GM21528 (cell line): Measurements from ENCODE around the gene CSNK2A1.
A peak's percentile ranks its signal among the peaks of the same experiment; 100 is the strongest.
"Not testable (repeated sequence)": the region's sequence is repeated elsewhere in the genome, so short reads cannot be mapped to it uniquely, and the experiment has no call there.

ENCODE experiments used
- ATAC-seq: cut with Tn5 transposase; IDR thresholded peaks from one replicate; pipeline ENCODE4 v1.9.1; 2021; ENCODE audit warnings: mild to moderate bottlenecking, moderate library complexity; ENCODE audit not compliant: unreplicated experiment, low FRiP score

Gene CSNK2A1

DNA sequence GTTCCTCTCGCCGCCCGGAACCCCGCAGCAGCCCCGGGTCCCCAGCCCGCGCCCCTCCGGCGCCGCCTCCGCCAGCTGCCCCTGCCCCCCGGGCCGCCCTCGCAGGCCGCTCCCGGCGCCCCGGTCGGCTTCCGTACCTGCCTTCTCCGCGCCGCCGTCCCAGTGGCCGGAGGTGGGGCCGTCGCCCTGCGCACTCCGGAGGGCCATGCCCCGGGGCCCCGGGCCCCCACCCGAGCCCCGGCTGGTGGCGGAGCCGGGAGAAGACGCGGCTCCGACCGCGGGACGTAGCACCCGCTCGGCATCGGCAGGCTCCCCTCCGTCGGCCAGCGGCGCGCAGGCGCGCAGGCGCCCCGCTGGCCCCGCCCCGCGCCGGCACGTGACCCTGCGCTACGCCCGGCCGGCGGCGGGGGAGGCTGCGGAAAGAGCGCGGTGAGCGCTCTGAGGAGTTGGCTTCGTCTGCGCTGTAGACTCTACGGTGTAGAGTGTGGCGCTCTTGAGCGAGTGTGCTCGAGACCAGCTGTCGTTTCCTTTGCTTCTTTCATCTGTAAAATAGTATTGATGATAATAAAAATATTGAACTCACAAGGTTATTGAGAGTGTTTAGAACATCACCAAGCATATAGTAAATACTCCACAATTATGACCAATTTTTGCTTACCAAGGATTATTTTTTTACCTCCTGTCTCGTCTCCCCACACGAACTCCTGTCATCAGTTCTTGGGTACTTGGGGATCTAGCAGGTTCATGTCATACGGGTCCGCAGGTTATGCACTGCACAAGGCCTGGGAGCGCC, 81.2 kb downstream of the CSNK2A1 start, which contains the start of gene TBC1D20:
Gene TBC1D20, minus strand, starts transcription at position 335 of the 793 bp plus-strand sequence. Its CDS starts 128 bp downstream, at position 207.
- peak; percentile 91 for ATAC-seq

DNA sequence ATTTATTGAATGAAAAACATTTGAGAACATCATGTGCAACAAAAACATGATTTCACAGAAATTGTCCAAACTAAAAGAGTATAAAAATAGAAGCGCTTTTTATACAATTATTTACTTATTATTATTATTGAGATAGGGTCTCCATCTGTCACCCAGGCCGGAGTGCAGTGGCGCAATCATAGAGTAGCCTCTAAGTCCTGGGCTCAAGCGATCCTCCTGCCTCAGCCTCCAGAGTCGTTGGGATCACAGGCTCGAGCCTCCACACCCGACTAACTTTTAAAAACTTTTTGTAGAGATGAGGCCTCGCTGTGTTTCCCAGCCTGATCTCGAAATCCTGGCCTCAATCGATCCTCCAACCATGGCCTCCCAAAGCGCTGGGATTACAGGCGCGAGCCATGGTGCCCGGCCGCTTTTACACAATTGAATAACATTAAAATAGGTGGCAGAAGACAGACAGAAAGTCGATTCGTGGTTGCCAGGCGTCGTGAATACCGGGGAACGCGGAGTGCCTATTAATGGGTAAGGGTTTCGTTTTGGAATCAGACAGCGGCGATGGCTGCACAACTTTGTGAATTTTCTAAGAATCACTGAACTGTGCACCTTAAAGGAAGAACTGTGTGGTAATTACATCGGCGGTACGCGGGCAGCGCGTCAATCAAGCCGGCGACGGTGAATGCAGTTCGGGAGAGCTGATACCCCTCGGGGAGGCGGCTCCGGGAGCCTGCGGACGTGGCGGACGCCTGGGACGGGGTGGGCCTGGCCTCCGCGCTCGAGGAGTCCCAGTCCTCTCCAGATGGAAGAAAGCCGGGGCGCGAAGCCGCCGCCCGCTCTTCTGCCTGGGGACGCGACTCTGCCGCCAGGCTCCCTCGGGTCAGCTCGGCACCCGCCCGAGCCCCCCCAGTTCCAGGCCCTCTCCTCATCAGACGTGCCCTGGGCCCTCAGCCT, 82.1 kb downstream of the CSNK2A1 start:
- peak; percentile 56 for ATAC-seq

DNA sequence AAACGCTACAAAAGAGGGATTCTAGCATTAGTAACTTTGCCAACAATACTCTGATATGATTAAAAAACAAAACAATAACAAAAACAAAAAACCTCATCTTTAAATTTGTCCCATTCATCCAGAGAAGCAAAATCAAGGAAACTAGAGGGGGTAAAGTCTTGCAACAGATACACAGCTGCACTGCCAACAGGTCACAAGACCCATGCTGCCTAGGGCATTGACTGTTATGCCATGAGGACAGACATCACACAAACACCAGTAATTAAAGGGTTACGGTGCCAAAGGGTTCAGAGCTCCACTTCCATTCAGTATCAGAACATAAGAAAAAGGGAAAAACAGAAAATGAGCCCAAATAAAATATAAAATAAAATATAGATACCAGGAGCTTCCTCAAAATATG, 82.9 kb downstream of the CSNK2A1 start:
- no peak for ATAC-seq

DNA sequence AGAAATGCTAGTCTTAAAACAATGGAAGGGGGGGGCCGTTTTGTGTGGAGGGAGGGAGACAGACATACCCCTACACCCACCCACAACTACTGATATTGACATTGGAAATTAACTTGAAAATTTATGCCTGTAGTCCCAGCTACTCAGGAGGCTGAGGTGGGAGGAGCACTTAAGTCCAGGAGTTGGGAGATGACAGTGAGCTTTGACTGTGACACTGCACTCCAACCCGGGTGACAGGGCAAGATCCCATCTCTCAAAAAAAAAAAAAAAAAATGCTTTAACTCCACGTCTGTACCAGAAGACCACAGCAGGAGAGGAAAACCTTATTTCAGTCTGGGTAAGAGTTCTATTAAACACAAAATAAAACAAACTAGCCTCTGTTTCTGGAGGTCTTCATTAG, 83.4 kb downstream of the CSNK2A1 start:
- ATAC-seq, result no peak

DNA sequence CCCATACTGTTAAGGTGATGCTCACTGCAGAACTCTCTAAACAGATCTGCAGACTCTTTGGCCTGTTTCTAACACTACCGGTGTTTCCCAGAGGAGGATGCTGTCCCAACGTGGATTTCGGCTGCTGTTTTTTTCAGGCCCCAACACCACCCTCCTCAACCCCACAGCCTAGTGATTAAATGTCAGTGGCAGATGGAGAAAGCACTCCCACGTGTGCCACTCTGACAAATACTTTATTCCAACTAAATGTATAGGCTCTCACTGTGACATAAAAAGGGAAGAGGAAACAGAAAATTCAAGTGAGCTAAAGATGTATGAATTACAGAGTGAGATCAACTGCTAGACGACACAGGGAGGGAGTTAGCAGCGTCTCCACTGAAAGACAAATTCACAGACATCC, 84.8 kb downstream of the CSNK2A1 start:
- no peak for ATAC-seq

DNA sequence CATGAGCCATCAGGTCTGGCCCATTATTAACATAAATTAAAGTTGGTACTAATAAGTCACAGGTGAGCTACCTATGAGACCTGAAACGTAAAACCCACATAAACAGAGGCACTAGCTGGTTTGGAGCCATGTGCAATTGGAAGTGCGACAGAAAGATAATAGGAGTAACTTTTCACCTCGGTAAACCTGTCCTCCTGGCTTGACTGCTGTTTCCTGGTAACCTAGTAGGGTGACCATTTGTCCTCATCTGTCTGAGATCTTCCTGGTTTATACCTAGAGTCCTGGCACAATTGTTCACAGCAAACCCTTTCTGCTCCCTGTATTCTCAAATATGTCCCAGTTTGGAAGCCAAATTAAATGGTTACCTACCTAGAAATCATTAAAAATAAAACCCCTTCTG, 88.6 kb downstream of the CSNK2A1 start:
- ATAC-seq, result no peak

DNA sequence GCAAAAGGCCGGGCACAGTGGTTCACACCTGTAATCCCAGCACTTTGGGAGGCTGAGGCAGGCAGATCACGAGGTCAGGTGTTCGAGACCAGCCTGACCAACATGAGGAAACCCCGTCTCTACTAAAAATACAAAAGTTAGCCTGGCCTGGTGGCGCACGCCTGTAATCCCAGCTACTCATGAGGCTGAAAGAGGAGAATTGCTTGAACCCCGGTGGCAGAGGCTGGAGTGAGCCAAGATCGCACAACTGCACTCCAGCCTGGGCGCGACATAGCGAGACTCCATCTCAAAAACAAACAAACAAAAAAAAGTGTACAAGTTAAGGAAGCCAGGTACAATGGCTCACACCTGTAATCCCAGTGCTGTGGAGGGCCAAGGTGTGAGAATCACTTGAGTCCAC, 91.6 kb downstream of the CSNK2A1 start:
- ATAC-seq, result not testable (repeated sequence)

DNA sequence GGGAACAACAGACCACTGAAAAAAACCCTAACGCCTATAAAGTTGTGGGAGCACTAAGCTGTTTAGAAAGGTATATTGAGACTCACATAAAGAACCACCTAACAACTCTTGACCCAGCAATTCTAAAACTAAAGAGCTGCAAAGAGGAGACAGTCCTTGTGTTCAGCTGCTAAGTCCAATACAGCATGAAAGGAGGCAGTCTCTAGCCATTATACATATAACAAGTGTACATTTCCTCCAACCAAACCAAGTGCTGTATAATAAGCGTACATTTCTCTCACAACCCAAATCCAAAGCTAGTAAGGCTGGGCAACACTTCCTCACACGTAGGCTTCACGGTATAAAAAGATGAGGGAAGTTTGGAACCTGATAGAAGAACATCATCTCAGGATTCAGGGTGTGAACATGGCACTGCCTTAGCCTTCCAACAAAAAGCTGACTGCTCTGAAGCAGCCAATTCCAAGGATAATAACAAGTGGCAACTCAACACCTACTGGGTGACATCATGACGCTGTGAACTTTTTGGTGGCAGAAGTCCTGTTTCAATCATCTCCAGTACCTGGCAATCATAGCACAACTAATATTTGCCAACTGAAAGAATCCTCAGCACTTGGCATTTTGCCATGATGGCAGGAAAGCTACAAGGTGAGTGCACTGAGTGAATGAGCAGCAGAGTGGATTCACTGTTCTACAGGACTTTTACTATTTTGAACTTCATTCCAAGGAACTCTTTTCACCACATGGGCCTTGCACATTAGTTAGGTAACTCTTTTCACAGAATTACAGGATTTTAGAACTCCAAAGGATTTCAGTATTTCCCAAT, 97.9 kb downstream of the CSNK2A1 start:
- no peak for ATAC-seq

DNA sequence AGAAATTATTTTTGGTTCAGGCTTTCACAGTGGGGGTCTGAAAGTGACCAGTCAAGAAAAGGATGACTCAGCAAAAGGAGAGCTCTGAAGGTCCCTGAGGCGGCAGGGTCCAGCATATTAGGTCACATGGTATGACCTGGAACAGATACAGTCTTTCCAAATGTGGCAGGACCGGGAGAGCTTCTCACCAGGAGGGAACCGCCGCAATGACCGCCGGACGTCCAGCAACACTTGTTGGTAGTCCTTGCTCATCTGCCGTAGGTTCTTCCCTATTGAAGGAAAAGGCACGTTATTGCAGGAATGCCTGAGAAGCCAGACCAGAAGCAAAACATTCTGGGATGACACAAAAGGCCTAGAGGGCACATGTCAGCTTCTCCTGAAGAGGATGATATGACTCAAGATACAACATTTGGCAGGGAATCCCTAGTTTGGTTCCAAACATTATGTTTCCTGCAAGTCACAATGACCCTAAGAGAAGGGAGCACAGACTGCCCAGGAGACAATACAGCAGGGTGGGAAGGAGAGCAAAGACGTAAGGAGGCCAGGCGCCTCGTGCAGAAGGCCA, 98.6 kb downstream of the CSNK2A1 start:
- ATAC-seq, result no peak

DNA sequence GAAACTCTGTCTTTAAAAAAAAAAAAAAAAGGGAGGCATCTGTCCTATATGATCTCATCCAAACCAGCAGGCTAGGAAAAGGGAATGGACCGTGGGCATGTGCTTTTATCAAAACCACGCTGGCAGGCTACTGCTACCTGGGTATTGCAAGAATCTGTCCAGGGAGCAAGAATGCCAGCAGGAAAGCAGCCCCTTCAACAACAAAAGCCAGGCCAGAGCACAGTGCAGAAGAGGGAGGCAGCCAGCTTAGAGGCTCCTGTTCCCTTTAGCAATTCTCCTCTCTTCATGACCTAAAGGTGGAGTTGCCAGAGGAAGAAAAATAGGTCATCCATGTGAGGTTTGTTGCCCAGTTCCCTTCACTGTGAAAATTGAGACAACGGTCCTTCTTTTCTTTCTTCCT, 99.5 kb downstream of the CSNK2A1 start:
- no peak for ATAC-seq

DNA sequence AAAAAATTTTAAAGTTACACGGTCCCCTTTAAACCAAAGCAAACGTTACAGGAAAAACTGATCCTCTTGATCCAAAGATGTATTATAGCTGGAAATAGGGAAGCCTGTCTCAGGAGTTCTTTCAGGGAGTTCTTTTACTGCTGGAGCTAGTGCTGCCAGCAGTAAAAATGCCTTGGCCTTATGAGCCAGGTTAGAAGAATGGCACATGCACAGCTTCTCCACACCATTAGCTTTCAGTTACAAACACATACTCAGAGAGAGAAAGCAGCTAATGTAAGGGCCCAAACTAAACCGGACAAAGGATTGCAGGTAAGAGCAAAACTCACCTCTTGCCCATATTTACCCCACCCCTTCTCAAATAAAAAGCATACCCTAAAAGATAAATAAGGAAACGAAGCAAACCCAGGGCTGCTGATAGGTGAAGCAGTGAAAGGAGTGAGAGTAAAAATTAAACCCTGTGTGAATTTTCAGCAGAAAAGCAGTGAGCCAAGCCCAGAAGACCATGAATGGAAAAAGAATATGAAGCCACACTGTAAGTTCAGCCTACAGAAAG, 100.3 kb downstream of the CSNK2A1 start:
- no peak for ATAC-seq

DNA sequence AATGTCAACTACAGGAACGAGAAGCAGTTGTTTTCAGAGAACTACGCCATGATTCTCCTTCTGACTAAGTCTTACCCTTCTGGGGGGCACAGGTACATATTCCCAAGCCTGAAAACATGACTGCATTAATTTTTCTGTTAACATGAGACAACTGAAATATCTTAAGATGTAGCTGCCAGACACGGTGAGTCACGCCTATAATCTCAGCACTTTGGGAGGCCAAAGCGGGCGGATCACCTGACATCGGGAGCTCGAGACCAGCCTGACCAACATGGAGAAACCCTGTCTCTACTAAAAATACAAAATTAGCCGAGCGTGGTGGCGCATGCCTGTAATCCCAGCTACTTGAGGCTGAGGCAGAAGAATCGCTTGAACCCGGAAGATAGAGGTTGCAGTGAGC, 103.0 kb downstream of the CSNK2A1 start:
- ATAC-seq, result no peak

DNA sequence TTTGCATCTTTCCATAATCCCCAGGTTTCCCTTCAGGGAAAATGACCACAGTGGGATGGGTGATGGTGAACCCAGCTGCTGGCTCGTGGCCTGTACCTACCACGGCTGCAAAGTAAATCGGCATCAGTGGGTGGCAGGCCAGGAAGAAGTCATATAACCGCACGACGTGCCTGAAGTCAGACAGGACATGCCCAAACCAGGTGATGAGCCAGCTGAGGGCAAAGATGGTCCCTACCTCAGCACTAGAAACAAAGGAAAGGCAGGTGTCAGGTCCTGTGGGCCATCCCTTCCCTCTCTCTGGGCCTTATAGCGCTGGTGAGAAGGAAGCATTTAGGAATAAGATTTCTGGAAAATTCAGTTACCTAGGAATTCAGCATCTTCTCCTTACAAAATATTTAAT, 103.4 kb downstream of the CSNK2A1 start:
- ATAC-seq, result no peak

DNA sequence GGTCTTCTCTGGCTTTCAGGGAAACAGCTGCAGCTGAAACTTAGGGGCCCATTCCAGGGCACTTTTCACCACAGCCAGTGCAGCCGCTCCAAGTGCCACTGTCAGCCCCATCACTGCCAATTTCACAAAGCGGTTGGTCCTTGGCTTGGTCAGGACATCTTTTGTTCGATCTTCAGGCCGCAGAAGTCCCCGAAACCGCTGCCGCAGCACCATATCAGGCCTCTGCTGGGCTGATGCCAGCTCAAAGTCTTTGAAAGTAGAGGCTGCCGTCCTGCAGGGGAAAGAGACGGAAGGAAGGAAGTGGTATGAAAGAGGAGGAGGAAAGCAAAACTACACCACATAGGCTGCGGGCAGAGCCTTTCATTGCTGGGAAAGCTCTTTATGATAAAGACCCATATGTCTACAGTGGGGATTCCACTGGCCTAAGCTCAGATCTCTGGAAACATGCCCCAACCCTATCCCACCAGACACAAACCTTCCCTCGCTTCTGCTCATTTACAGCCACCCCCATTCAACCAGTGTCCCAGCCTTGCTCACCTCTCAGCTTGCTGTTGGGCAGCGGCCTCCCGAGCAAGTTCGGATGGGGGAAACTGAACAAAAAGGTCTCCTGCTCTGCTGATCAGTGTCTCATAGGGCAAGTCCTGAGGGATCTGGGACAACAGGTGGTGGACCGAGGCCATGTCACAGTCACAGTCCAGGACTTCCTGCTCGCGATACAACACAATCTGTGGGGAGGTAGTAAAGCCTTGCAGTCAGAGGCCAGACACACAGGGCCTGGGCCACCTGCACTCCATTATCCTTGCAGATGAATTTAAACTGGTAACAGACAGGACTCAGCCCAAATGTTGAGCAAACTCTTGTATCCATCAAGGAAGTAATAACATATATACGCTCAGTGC, 104.8 kb downstream of the CSNK2A1 start:
- no peak for ATAC-seq

DNA sequence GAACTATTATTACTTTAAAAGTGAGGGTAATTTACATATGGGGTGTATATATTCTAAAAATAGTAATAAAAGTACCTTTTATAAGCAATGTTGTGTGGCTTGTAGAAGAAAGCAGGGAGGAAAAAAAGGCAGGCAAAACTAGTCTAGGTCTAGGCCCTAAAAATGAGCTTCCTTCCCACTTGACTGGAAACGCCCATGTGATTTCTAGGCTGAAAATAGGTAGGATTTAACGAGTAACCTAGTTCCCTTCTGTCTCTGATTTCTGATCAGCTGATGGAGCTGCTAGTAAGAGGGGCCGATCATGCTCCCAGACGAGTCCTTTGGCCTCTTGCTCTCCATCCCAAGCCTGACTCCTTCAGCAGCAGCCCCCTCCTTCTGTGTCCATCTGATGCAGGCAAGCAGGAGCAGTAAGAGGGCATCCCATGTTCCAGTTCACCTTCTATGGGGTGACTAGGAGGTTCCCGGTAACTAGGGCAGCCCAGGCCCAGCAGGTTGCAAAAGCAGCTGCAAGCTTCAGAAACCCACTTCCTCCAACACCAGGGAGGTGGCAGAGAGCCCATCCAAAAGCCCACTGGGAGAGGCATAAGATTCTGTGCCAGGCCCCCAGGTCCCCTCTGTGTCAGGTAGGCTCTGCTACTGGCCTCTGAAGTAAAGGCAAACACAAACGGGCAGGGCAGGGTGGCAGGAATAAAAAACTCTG, 105.7 kb downstream of the CSNK2A1 start:
- no peak for ATAC-seq

DNA sequence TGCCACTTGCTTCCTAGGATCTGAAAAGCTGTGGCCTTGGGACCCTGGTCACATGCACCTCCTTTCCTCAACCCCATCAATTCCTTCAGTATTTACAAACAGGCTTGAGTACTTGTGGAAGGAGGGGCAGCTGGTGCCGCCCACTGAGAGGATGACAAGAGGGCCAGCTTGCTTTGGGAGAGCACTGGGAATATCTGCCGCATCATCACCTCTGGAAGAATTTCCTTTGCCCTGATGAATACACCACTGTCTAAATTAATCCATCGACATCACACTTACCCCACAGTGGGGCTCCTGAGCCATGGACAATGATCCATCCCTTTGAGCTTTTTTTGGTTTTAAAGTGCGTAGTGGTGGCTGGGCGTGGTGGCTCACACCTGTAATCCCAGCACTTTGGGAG, 107.1 kb downstream of the CSNK2A1 start:
- ATAC-seq, result no peak

DNA sequence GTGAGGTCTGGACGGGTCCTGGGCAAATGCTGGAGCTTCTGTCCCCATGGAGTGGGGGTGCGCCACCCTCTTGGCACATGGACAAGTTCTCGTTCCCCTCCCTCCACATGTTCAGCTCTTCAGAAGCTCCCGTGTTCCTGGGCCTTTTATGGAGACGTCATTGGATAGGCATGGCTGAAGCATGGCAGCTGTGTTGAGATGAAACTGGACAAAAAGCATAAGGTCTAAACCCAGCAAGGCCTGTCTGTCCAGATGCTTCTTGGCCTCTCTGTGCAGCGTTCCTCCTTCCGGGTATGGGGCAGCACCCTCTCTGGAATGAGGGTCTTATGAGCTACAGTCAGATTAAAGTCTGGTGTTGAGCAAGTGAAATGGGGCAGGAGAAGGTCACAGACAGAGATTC, 108.0 kb downstream of the CSNK2A1 start:
- ATAC-seq, result no peak

DNA sequence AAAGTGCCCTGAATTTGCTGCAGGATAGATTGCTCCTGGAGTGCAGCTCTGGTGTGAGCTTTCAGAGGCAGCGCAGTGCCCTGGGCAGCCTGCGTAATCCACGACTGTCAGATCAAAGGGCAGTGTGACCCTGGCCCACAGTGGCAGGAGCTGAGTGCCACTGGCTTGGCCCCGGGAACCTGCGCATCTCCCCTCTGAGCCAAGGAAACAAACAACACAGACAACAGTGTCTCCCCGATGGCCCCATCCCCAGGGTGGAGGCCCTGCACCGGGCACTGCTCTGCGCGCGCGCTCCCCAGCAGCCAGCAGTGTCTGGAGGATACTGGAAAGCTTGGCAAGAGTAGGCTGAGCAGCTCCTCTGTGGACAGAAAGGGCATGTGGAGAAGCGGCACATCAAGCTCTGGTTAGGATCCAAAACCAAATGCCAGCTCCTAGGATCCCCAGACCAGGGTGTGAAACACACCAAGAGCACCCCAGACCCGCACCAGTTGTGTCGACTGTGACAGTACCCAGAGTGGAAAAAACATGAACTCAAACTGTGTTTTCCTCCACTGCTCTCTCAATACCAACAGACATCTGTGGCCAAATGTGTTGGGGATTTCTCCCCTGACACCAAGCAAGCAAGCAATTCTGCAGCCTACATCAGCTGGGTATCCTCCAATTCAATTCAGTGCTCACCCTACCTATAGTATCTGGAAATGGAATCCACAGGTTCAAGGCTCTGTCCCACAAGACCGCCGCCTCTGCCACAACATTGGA, 108.8 kb downstream of the CSNK2A1 start:
- no peak for ATAC-seq
